Measurements from ENCODE around the gene FDXR. TPM values are rescaled to one million over a fixed set of nuclear protein-coding genes. Genes with fewer than 3 reads are reported as not detected.

The FDXR gene
- total and polyA plus RNA-seq, 9 of the 15 experiments (the other 6 are each of a cell fraction or from before 2014, with no cell fraction given): 0.89 to 70.7 (median 30.9) TPM

DNA sequence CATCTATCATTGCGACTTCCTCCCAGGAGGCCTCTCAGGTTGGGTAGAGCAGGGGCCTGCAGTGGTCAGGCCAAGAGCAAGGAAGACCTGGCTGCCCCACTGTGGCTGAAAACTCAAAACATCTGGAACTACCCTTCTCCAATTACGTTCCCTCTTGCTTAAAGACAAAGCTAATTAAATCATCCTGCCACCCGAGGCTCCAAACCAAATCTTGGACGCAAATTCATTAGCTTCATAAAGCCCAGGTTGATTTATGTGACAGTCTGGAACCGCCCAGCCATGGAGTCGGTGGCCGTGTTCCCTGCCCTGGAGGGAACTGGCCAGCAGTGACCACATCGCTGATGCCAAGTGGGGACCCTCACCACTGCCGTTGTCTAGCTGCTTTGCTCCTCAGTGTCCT lies 34.5 kb downstream of the FDXR start:
- H2AFZ ChIP-seq (ENCODE audit: low read depth, low read length): no peak overlapping the region
- POLR2A ChIA-PET: interaction anchor here (0.6 to 1.4 kb wide), 4 partner anchors 13 to 465 kb away, joined by 3 to 5 read pairs (median 3); no protein-coding TSS in a partner anchor
- in situ Hi-C loops (cut with MboI) (no loop called here), intact Hi-C loops (cut with micrococcal nuclease) (no loop called here)
- H3K27me3 ChIP-seq (ENCODE audit: control insufficient read depth in 2 of 2, insufficient read depth in 2 of 2, low read length in 2 of 2): no peaks in the 10 kb centered on the region
- DNase-seq (ENCODE audit: extremely low read depth in 1 of 4, low spot score in 3 of 4): no peak
- 46% methylated on average over 9 of the region's 9 CpGs for WGBS (ENCODE audit: insufficient coverage, low coverage, missing lambda C conversion rate)
- no peaks in the 10 kb centered on the region for H3K79me2 ChIP-seq (ENCODE audit: control insufficient read depth, insufficient read depth, low read length)
- no peak for FAIRE-seq
- CTCF ChIA-PET (ENCODE audit: low intra/inter-chr PET ratio): no interaction called here
- no peak for ATAC-seq
- no peak overlapping the region for H3K4me3 ChIP-seq
- no TSS peak for BruUV-seq (replicated peaks)
- H3K9me1 ChIP-seq (ENCODE audit: control insufficient read depth, insufficient read depth, low read length): no peaks in the 10 kb centered on the region
- H3K36me3 ChIP-seq (ENCODE audit: control insufficient read depth, insufficient read depth, low read length): no peaks in the 10 kb centered on the region
- H3K9ac ChIP-seq (ENCODE audit: insufficient read depth in 1 of 2, low read depth in 2 of 2, low read length in 2 of 2): peak overlapping the region in 1 of 2 experiments; percentile 33; a peak in 1 of 4 replicates
- TF ChIP-seq MEIS2 (IDR thresholded peaks at IDR 0.05; ENCODE audit: partially characterized antibody) (peak; percentile 74), HINFP (tag; conservative IDR thresholded peaks at IDR 0.05; ENCODE audit: low read depth) (no peak), PBX2 (CRISPR knock-in tag; IDR thresholded peaks at IDR 0.05; ENCODE audit: low read depth) (no peak), PBX2 (tag; conservative IDR thresholded peaks at IDR 0.05; ENCODE audit: low read depth) (peak; percentile 42; the same call in 1 of the 2 replicates), KDM5B (IDR thresholded peaks at IDR 0.05; ENCODE audit: insufficient replicate concordance, low read depth, low read length) (no peak), FOXJ3 (CRISPR knock-in tag; IDR thresholded peaks at IDR 0.05) (no peak), NKRF (IDR thresholded peaks at IDR 0.05; ENCODE audit: borderline replicate concordance) (no peak), ZNF263 (CRISPR knock-in tag; IDR thresholded peaks at IDR 0.05; ENCODE audit: borderline replicate concordance) (no peak), PKNOX1 (IDR thresholded peaks at IDR 0.05) (peak; percentile 40; the same call in 1 of the 2 replicates)
- no peak overlapping the region for H3K4me2 ChIP-seq (ENCODE audit: insufficient read depth, low read length)
- H4K20me1 ChIP-seq (replicated peaks; ENCODE audit: control insufficient read depth, insufficient read depth, low read length): peaks cover 10% of the 10 kb centered on the region; the same call in 1 of the 2 replicates
- H3K4me1 ChIP-seq (replicated peaks in 1 of 2; ENCODE audit: control insufficient read depth in 2 of 2, insufficient read depth in 2 of 2, low read length in 2 of 2): peaks cover 11 to 41% of the 10 kb centered on the region in 2 experiments; a peak in 4 of 5 replicates
- no peak overlapping the region for H3K27ac ChIP-seq (ENCODE audit: extremely low read depth, low read depth, low read length)
- no peaks in the 10 kb centered on the region for H3K9me3 ChIP-seq (replicated peaks; ENCODE audit: control insufficient read depth, insufficient read depth, low read depth, low read length)
